Stomach (tissue), 4 donors: ENCODE results near the gene UBE2L5.

Source experiments
- CTCF ChIP-seq, 7 experiments: fragments of 450-650 bp in 4 of 7; fragments of 200-600 bp in 3 of 7; sonication (generic) in 3 of 7; IDR thresholded peaks; one replicate each; pipeline ENCODE4 v1.5.1; 2016 to 2019; ENCODE audit warnings: antibody characterized with exemption in 7 of 7, control low read depth in 2 of 7, mild to moderate bottlenecking in 1 of 7
- POLR2A ChIP-seq, 4 donors: fragments of 450-650 bp; IDR thresholded peaks; one replicate each; pipeline ENCODE4 v1.6.1; 2016; ENCODE audit warnings: antibody characterized with exemption in 4 of 4, control low read depth in 2 of 4, mild to moderate bottlenecking in 1 of 4, moderate library complexity in 1 of 4
- POLR2AphosphoS5 ChIP-seq, 3 donors: sonication (generic); formaldehyde crosslinking; IDR thresholded peaks; one replicate each; pipeline ENCODE4 v1.6.1; 2016; ENCODE audit warnings: antibody characterized with exemption in 3 of 3

- no peak for TF ChIP-seq POLR2AphosphoS5 (IDR thresholded peaks at IDR 0.05)
- no peak for TF ChIP-seq CTCF (IDR thresholded peaks at IDR 0.05)
- no peak for TF ChIP-seq POLR2A (IDR thresholded peaks at IDR 0.05)
Measured at GRCh38 chr13:30406779-30407416, 15.4 kb upstream of the UBE2L5 start.
